ENCODE results near the gene SPATA25. TPM values are rescaled to one million over a fixed set of nuclear protein-coding genes. Genes with fewer than 3 reads are reported as not detected.

SPATA25 gene
- total RNA-seq, 1 experiment from 2014 or later: 5.8 TPM

GRCh38 chr20:45845452-45845851 lies 42.0 kb downstream of the SPATA25 start:
- CTCF ChIA-PET: no interaction called here
- no peaks in the 10 kb centered on the region for H3K27me3 Mint-ChIP-seq (ENCODE audit: unreplicated experiment)
- no peaks in the 10 kb centered on the region for H3K4me1 Mint-ChIP-seq (ENCODE audit: low read depth, unreplicated experiment)
- no peak overlapping the region for H3K4me3 Mint-ChIP-seq (ENCODE audit: low read depth, unreplicated experiment)
- H3K9me3 Mint-ChIP-seq (ENCODE audit: low read depth, unreplicated experiment): no peaks in the 10 kb centered on the region
- peaks cover 41% of the 10 kb centered on the region for H3K36me3 Mint-ChIP-seq (ENCODE audit: insufficient read depth, unreplicated experiment)
- TF ChIP-seq CTCF (IDR thresholded peaks at IDR 0.05; ENCODE audit: unreplicated experiment): no peak
- intact Hi-C loops (cut with micrococcal nuclease; ENCODE audit: unreplicated experiment): no loop called here
- H3K27ac Mint-ChIP-seq (ENCODE audit: unreplicated experiment): no peak overlapping the region
- BruUV-seq (replicated peaks): no TSS peak
- no peak for DNase-seq

- H3K4me1 Mint-ChIP-seq (ENCODE audit: low read depth, unreplicated experiment): no peaks in the 10 kb centered on the region
- intact Hi-C loops (cut with micrococcal nuclease; ENCODE audit: unreplicated experiment): no loop called here
- no TSS peak for BruUV-seq (replicated peaks)
- no peak overlapping the region for H3K4me3 Mint-ChIP-seq (ENCODE audit: low read depth, unreplicated experiment)
- CTCF ChIA-PET: no interaction called here
- H3K27me3 Mint-ChIP-seq (ENCODE audit: unreplicated experiment): no peaks in the 10 kb centered on the region
- no peak overlapping the region for H3K27ac Mint-ChIP-seq (ENCODE audit: unreplicated experiment)
- no peak for TF ChIP-seq CTCF (IDR thresholded peaks at IDR 0.05; ENCODE audit: unreplicated experiment)
- H3K9me3 Mint-ChIP-seq (ENCODE audit: low read depth, unreplicated experiment): no peaks in the 10 kb centered on the region
- DNase-seq: no peak
- peaks cover 41% of the 10 kb centered on the region for H3K36me3 Mint-ChIP-seq (ENCODE audit: insufficient read depth, unreplicated experiment)
Measured at GRCh38 chr20:45843506-45843905, 43.9 kb downstream of the SPATA25 start.

- Mint-ChIP-seq H3K9me3 (ENCODE audit: low read depth, unreplicated experiment) (no peaks in the 10 kb centered on the region), H3K27ac (ENCODE audit: unreplicated experiment) (no peak overlapping the region), H3K36me3 (ENCODE audit: insufficient read depth, unreplicated experiment) (peaks cover 41% of the 10 kb centered on the region), H3K4me3 (ENCODE audit: low read depth, unreplicated experiment) (no peak overlapping the region), H3K4me1 (ENCODE audit: low read depth, unreplicated experiment) (no peaks in the 10 kb centered on the region), H3K27me3 (ENCODE audit: unreplicated experiment) (no peaks in the 10 kb centered on the region)
- CTCF ChIA-PET: interaction anchor here (0.5 kb wide), 1 partner anchor 604 kb away, joined by 3 read pairs; no protein-coding TSS in a partner anchor
- no peak for DNase-seq
- no peak for TF ChIP-seq CTCF (IDR thresholded peaks at IDR 0.05; ENCODE audit: unreplicated experiment)
- BruUV-seq (replicated peaks): no TSS peak
- intact Hi-C loops (cut with micrococcal nuclease; ENCODE audit: unreplicated experiment): no loop called here
Measured at GRCh38 chr20:45842169-45842812, 45.1 kb downstream of the SPATA25 start.

- TF ChIP-seq CTCF (IDR thresholded peaks at IDR 0.05; ENCODE audit: unreplicated experiment): no peak
- intact Hi-C loops (cut with micrococcal nuclease; ENCODE audit: unreplicated experiment): no loop called here
- no TSS peak for BruUV-seq (replicated peaks)
- H3K36me3 Mint-ChIP-seq (ENCODE audit: insufficient read depth, unreplicated experiment): peaks cover 40% of the 10 kb centered on the region
- DNase-seq: no peak
- no peaks in the 10 kb centered on the region for H3K4me1 Mint-ChIP-seq (ENCODE audit: low read depth, unreplicated experiment)
- H3K4me3 Mint-ChIP-seq (ENCODE audit: low read depth, unreplicated experiment): no peak overlapping the region
- no peaks in the 10 kb centered on the region for H3K27me3 Mint-ChIP-seq (ENCODE audit: unreplicated experiment)
- CTCF ChIA-PET: interaction anchor here (0.6 kb wide), 1 partner anchor 1059 kb away, joined by 3 read pairs; no protein-coding TSS in a partner anchor
- H3K9me3 Mint-ChIP-seq (ENCODE audit: low read depth, unreplicated experiment): no peaks in the 10 kb centered on the region
- no peak overlapping the region for H3K27ac Mint-ChIP-seq (ENCODE audit: unreplicated experiment)
Measured at GRCh38 chr20:45841407-45842129, 45.9 kb downstream of the SPATA25 start.

Measured in Calu3 (cell line).